ENCODE data around the gene SIK1. TPM values are rescaled to one million over a fixed set of nuclear protein-coding genes. Genes with fewer than 3 reads are reported as not detected.
"Not testable (repeated sequence)": the region's sequence is repeated elsewhere in the genome, so short reads cannot be mapped to it uniquely, and the experiment has no call there.

The SIK1 gene
- total RNA-seq, 1 donor from 2014 or later = 33.2 TPM

DNA sequence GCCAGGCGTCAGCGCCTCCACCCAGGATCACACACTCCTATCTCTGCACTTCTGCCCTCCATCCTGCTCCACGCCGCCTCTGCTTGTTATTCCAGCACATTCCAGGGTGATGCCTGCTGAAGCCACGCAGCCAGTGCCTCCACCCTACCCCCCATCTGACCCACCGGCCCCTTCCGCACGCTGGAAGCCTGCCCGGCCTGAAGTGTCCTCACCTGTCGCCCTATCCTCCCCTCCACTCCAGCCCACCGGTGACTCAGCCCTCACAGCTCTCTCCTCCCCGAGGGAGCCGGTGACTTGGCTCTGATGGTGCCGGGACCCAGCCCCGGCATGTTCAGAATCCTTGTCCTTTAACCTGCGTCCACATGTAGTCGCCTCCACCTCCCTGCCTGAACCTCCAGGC, 24.9 kb upstream of the SIK1 start:
- not testable (repeated sequence) for H3K27me3 ChIP-seq (ENCODE audit: control insufficient read depth, insufficient read depth, low read length); H3K4me3 ChIP-seq (ENCODE audit: low read depth, low read length); FAIRE-seq; H3K36me3 ChIP-seq (ENCODE audit: control insufficient read depth, insufficient read depth, low read length); DNase-seq (ENCODE audit: low read depth)

DNA sequence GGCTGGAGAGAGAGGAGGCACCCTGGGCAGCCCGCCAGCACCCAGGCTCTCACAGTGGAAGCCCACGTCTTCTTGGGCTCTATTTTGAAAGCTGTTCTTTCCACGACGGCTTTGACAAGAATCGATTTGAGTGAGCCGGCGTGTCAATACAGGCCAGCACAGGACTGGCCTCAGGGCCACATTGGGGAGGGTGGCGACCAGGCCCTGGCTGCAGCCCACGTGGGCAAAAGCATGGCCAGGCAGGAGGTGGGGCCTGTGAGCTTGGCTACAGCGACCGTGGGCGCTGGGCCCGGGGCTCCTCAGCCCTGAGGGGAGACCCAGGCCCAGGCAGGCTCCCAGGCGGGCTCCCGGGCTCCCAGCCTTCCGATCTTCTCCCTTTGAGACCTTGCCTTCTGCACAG, 23.4 kb upstream of the SIK1 start:
- FAIRE-seq; DNase-seq (ENCODE audit: low read depth); H3K4me3 ChIP-seq (ENCODE audit: low read depth, low read length); H3K36me3 ChIP-seq (ENCODE audit: control insufficient read depth, insufficient read depth, low read length); H3K27me3 ChIP-seq (ENCODE audit: control insufficient read depth, insufficient read depth, low read length): not testable (repeated sequence)

- DNase-seq (ENCODE audit: low read depth); FAIRE-seq; H3K27me3 ChIP-seq (ENCODE audit: control insufficient read depth, insufficient read depth, low read length); H3K36me3 ChIP-seq (ENCODE audit: control insufficient read depth, insufficient read depth, low read length); H3K4me3 ChIP-seq (ENCODE audit: low read depth, low read length): not testable (repeated sequence)
Measured at GRCh38 chr21:43447353-43447977, 20.5 kb upstream of the SIK1 start.

- peak; percentile 90 for FAIRE-seq
- H3K4me3 ChIP-seq (ENCODE audit: low read depth, low read length); H3K27me3 ChIP-seq (ENCODE audit: control insufficient read depth, insufficient read depth, low read length); DNase-seq (ENCODE audit: low read depth); H3K36me3 ChIP-seq (ENCODE audit: control insufficient read depth, insufficient read depth, low read length): not testable (repeated sequence)
Measured at GRCh38 chr21:43446277-43446932, 19.5 kb upstream of the SIK1 start.

DNA sequence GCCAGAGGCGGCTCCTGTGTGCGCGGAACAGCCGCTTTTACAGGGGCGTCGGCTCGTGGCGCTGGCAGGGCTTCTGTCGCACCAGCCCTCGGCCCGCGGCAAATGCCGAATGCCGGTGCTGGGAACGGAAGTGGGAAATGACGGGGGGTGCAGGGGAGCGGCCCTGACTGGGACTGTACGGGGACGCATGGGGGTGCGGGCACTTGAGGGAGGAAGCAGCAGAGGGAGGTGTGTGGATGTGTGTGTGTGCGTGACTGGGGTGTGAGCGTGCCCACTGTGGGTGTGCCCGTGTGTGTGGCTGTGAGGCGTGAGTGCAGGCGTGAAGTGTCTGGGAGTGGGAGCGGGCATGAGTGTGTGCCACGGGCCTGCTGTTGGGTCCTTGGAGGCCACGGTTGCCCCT, 17.6 kb upstream of the SIK1 start:
- H3K27me3 ChIP-seq (ENCODE audit: control insufficient read depth, insufficient read depth, low read length); DNase-seq (ENCODE audit: low read depth); H3K4me3 ChIP-seq (ENCODE audit: low read depth, low read length); FAIRE-seq; H3K36me3 ChIP-seq (ENCODE audit: control insufficient read depth, insufficient read depth, low read length): not testable (repeated sequence)

DNA sequence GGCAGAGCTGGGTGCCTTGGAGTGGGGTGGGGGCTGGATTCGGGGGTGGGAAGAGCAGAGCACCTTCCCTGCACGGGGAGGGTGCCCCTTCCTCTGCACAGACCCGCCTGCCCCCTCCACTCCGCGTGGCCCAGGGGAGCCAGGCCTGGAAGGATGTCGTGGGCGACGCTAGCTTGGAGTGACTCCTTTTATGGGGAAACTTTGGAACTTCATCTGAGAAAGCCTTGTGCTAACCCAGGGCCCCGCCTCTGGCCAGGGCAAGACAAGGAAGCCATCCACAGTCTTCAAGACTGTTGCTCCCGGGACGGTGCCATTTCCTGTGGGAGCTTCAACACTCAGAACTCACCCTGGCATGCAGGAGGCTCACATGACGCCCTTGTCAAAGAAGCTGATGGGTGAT, 15.6 kb upstream of the SIK1 start:
- FAIRE-seq; H3K4me3 ChIP-seq (ENCODE audit: low read depth, low read length); H3K27me3 ChIP-seq (ENCODE audit: control insufficient read depth, insufficient read depth, low read length); H3K36me3 ChIP-seq (ENCODE audit: control insufficient read depth, insufficient read depth, low read length); DNase-seq (ENCODE audit: low read depth): not testable (repeated sequence)

DNA sequence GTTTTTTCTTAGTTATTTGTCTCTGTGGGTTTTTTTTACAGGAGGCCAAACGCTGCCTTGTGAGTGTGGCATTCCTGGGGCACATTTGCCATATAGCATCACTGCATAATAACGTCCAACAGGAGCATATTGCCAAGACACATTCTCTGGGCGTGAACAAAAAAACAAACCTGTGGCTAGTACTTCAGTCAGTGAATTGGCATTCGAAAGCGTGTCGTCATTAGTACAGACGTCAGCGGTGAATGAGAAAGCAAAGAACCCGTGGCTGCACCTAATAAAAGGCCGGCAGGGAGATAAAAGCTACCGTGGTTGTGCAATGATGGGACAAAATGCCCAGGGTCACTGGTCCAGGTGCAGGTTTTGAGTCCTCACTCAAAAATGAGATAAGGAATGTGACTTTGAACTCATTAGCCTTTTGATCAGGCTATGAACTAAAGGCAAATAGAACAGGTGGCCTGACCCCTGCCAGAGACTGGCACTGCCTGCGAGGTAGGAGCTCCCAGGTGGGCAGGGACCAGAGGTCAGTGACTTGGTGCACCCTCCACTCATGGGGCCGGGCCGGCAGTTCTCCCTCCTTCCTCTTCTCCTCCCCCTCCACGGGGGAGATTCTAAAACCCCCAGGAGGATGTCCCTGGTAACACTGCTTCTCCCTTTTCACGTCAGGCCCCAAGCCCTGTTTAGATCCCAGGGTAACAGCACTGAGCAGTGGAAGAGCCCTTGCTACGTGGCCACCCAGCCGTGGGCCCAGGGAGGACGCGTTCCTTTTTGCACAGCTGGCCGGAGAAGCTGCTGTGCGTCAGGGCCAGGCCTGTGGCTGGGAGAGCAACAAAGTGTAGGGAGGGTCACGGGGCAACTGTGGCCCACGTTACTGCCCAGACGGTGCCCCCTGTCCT, 14.2 kb upstream of the SIK1 start:
- not testable (repeated sequence) for H3K36me3 ChIP-seq (ENCODE audit: control insufficient read depth, insufficient read depth, low read length); H3K27me3 ChIP-seq (ENCODE audit: control insufficient read depth, insufficient read depth, low read length); H3K4me3 ChIP-seq (ENCODE audit: low read depth, low read length); DNase-seq (ENCODE audit: low read depth)
- peak; percentile 68 for FAIRE-seq

DNA sequence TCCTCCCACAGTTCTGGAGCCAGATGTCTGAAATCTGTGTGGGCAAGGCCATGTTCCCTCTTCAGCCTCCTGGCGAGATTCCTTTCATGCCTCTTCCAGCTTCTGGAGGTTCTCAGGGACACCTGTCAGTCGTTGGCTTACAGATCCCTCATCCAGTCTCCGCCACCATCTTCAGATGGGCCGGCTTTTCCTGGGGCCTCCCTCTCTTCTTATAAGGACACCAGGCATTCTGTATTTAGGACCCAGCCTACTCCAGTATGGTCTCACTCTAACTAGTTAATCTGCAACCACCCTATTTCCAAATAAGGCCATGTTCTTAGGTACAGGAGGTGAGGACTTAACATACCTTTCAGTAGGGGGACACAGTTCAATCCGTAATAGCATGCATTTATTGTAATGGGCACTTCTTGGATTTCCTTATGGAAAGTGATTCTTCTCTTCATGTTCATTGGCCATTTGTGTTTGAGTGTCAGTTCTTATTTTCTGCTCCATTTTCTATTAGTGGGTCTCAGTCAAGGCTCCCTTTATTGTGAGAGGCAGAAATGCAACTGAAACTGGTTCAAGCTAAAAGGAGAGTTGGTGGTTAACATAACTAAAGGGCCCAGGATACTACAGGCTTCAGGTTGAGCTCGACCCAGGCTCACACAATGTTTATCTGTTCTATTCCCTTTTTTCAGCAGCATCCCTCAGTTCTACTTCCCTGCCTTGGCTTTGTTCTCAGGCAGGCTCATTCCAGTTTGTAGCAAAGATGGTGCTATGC, 12.6 kb upstream of the SIK1 start:
- FAIRE-seq = peak; percentile 32
- DNase-seq (ENCODE audit: low read depth); H3K4me3 ChIP-seq (ENCODE audit: low read depth, low read length): not testable (repeated sequence)

DNA sequence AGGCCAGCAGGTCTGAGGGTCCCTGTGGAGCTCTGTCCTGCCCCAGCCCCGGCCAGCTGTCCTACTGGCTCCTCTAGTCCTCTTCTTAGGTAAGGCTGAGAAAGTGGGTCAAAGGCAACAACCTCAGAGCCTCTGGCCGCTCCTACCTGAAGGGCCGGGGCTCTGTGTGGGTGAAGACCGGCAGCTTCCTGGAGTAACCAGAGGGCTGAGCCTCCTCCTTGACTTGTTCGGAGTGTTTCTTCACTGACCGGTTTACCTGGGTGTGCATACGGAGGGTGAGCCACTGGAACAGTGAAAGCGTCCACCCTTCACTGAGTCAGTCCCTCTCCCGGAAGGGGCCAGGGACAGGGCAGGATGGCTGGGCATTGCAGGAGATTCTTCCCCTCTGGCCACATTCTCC, 9.3 kb upstream of the SIK1 start:
- H3K36me3 ChIP-seq (ENCODE audit: control insufficient read depth, insufficient read depth, low read length); H3K4me3 ChIP-seq (ENCODE audit: low read depth, low read length); DNase-seq (ENCODE audit: low read depth); H3K27me3 ChIP-seq (ENCODE audit: control insufficient read depth, insufficient read depth, low read length); FAIRE-seq: not testable (repeated sequence)

More for the DNA sequence above, 12.6 kb upstream of the SIK1 start:
- not testable (repeated sequence) for H3K27me3 ChIP-seq (ENCODE audit: control insufficient read depth, insufficient read depth, low read length); H3K36me3 ChIP-seq (ENCODE audit: control insufficient read depth, insufficient read depth, low read length)

DNA sequence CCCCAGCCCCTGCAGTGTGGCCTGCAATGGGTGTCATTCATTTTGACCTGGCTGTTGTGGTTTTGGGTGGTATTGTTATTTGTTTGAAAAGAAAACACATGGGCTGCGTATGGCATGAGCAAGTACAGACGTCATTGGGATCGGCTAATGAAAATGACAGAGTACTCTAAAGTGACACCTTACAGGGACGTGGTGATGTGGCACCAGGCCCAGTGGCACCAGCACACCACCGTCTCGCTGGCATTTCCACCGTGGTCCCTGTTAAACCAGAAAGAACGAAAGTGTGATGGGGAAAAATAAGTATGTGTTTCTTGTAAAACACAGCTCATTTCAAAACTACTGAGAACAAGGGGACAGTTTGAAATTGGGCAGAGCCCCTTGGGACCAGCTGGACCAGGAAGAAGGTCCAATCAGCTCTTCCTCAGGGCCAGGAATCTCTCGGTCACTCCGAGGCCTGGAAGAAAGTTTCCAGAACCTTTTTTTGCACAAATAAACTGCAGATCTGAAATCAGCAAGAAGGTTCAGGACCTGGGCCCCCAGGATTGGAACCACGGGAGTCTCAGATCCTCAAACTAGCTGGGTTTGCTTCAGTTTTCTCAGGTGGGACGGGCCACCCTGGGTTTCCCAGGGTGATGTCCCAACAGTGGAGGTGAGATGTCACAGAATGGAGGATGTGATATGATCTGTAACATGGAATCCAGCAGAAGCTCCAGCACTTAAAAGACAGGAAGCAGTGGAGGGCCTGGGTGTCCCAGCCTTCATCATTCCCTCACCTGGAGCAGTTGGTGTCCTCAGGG, 6.6 kb upstream of the SIK1 start:
- H3K4me3 ChIP-seq (ENCODE audit: low read depth, low read length); FAIRE-seq; H3K36me3 ChIP-seq (ENCODE audit: control insufficient read depth, insufficient read depth, low read length); DNase-seq (ENCODE audit: low read depth); H3K27me3 ChIP-seq (ENCODE audit: control insufficient read depth, insufficient read depth, low read length): not testable (repeated sequence)

DNA sequence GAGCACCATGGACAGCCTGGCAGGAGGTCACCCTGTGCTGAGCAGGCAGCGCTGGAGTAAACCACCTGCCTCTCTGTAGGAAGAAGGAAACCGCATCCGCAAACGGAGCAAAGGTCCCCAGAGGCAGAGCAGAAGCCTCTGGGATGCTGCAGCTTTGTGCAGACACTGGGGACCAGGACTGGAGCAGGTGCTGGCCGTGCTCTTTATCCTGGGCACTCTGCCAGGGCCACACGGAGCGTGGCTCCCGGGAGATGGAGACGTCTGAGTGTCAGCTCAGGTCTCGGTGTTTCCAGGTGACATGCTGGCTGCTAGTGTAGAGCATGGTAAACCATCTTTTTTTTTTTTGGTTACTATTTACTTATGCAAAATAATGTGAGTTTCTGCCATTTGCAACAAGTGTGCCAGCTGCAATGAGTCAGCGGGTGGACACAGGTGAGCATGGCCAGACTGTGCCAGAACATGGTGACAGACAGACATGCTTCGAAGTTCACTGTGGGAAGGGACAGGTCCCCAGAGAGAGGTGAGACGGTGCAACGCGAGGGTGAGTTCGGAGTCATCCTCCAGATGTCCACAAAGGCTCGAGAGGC, 4.0 kb upstream of the SIK1 start:
- FAIRE-seq = peak; percentile 93
- H3K4me3 ChIP-seq (ENCODE audit: low read depth, low read length); H3K36me3 ChIP-seq (ENCODE audit: control insufficient read depth, insufficient read depth, low read length); DNase-seq (ENCODE audit: low read depth); H3K27me3 ChIP-seq (ENCODE audit: control insufficient read depth, insufficient read depth, low read length): not testable (repeated sequence)

DNA sequence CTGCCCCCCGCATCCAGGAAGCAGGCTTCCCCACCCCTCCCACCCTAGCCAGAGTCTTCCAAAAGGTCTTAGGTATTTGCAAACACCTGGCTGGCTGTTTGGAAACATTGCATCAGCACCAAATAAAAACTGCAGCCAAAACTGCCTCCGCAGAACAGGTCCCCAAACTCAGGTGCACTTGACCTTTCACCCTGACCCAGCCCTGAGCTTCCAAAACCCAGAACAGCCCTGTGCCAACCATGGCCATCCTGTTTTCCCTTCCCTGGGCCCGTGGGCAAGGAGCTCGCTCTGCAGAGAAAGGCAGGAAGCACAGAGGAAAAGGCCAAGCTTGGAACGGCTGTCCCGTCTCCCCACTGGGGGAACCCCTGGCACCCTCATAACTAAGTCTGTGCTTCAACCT, 2.0 kb upstream of the SIK1 start:
- not testable (repeated sequence) for H3K4me3 ChIP-seq (ENCODE audit: low read depth, low read length); DNase-seq (ENCODE audit: low read depth); FAIRE-seq; H3K27me3 ChIP-seq (ENCODE audit: control insufficient read depth, insufficient read depth, low read length); H3K36me3 ChIP-seq (ENCODE audit: control insufficient read depth, insufficient read depth, low read length)

- not testable (repeated sequence) for DNase-seq (ENCODE audit: low read depth); FAIRE-seq; H3K27me3 ChIP-seq (ENCODE audit: control insufficient read depth, insufficient read depth, low read length)
Measured at GRCh38 chr21:43427242-43427559, 270 bp upstream of the SIK1 start.

More at GRCh38 chr21:43427242-43427559, 270 bp upstream of the SIK1 start:
- H3K4me3 ChIP-seq (ENCODE audit: low read depth, low read length); H3K36me3 ChIP-seq (ENCODE audit: control insufficient read depth, insufficient read depth, low read length): not testable (repeated sequence)
